Activated naive CD8-positive, alpha-beta T cell (primary cell): Measurements from ENCODE around the gene RABAC1.

Experiments
- H3K27ac Mint-ChIP-seq: one replicate; pipeline ENCODE4 v1.8.0; 2021; ENCODE audit warnings: mixed read lengths
- H3K27me3 Mint-ChIP-seq: one replicate; pipeline ENCODE4 v1.8.0; 2021; ENCODE audit warnings: mixed read lengths
- H3K36me3 Mint-ChIP-seq: one replicate; pipeline ENCODE4 v1.8.0; 2021; ENCODE audit warnings: mixed read lengths
- H3K4me1 Mint-ChIP-seq: one replicate; pipeline ENCODE4 v1.8.0; 2021; ENCODE audit warnings: low read depth, mixed read lengths
- H3K4me3 Mint-ChIP-seq: one replicate; pipeline ENCODE4 v1.8.0; 2021; ENCODE audit warnings: mild to moderate bottlenecking, mixed read lengths
- H3K9me3 Mint-ChIP-seq: one replicate; pipeline ENCODE4 v1.8.0; 2021; ENCODE audit warnings: low read depth, mixed read lengths

The RABAC1 gene

GRCh38 chr19:41930926-41931592 is 28.1 kb downstream of the RABAC1 start:
- H3K27ac Mint-ChIP-seq: no peak overlapping the region
- peaks cover 51% of the 10 kb centered on the region for H3K4me1 Mint-ChIP-seq
- no peaks in the 10 kb centered on the region for H3K9me3 Mint-ChIP-seq
- H3K36me3 Mint-ChIP-seq: no peaks in the 10 kb centered on the region
- H3K27me3 Mint-ChIP-seq: no peaks in the 10 kb centered on the region
- peak overlapping the region; percentile 20 for H3K4me3 Mint-ChIP-seq

- Mint-ChIP-seq H3K9me3 (no peaks in the 10 kb centered on the region), H3K4me3 (peak overlapping the region; percentile 58), H3K36me3 (no peaks in the 10 kb centered on the region), H3K27me3 (no peaks in the 10 kb centered on the region), H3K27ac (no peak overlapping the region), H3K4me1 (peaks cover 49% of the 10 kb centered on the region)
Observed at GRCh38 chr19:41930322-41930722, 28.8 kb downstream of the RABAC1 start.

GRCh38 chr19:41929536-41930071 is 29.5 kb downstream of the RABAC1 start:
- no peaks in the 10 kb centered on the region for H3K27me3 Mint-ChIP-seq
- H3K36me3 Mint-ChIP-seq: no peaks in the 10 kb centered on the region
- peaks cover 42% of the 10 kb centered on the region for H3K4me1 Mint-ChIP-seq
- no peak overlapping the region for H3K27ac Mint-ChIP-seq
- peak overlapping the region; percentile 88 for H3K4me3 Mint-ChIP-seq
- no peaks in the 10 kb centered on the region for H3K9me3 Mint-ChIP-seq

GRCh38 chr19:41928754-41929535 is 30.2 kb downstream of the RABAC1 start:
- peak overlapping the region; percentile 74 for H3K27ac Mint-ChIP-seq
- H3K4me3 Mint-ChIP-seq: peak overlapping the region; percentile 88
- H3K27me3 Mint-ChIP-seq: no peaks in the 10 kb centered on the region
- H3K36me3 Mint-ChIP-seq: no peaks in the 10 kb centered on the region
- H3K9me3 Mint-ChIP-seq: no peaks in the 10 kb centered on the region
- peaks cover 38% of the 10 kb centered on the region for H3K4me1 Mint-ChIP-seq

GRCh38 chr19:41928221-41928683 is 30.9 kb downstream of the RABAC1 start, which contains the start of gene ERFL:
TSS of gene ERFL (minus strand) at chr19:41928449. CDS start at chr19:41912919, 15,530 bp downstream.
- Mint-ChIP-seq H3K4me3 (peak within 1 kb of the TSS; percentile 88), H3K27ac (peak within 1 kb of the TSS; percentile 74), H3K27me3 (no peaks in the 10 kb centered on the region), H3K4me1 (peaks cover 34% of the 10 kb centered on the region), H3K9me3 (no peaks in the 10 kb centered on the region), H3K36me3 (peaks cover 1% of the 10 kb centered on the region)

GRCh38 chr19:41927497-41928192 is 31.5 kb downstream of the RABAC1 start:
- H3K36me3 Mint-ChIP-seq: peaks cover 3% of the 10 kb centered on the region
- peak overlapping the region; percentile 87 for H3K4me3 Mint-ChIP-seq
- no peaks in the 10 kb centered on the region for H3K9me3 Mint-ChIP-seq
- peaks cover 35% of the 10 kb centered on the region for H3K4me1 Mint-ChIP-seq
- H3K27me3 Mint-ChIP-seq: no peaks in the 10 kb centered on the region
- H3K27ac Mint-ChIP-seq: no peak overlapping the region

- Mint-ChIP-seq H3K4me3 (no peak overlapping the region), H3K4me1 (peaks cover 38% of the 10 kb centered on the region), H3K27me3 (peaks cover 1% of the 10 kb centered on the region), H3K36me3 (peaks cover 3% of the 10 kb centered on the region), H3K27ac (no peak overlapping the region), H3K9me3 (no peaks in the 10 kb centered on the region)
Observed at GRCh38 chr19:41926763-41927496, 32.2 kb downstream of the RABAC1 start.

- Mint-ChIP-seq H3K27me3 (peaks cover 1% of the 10 kb centered on the region), H3K36me3 (peaks cover 3% of the 10 kb centered on the region), H3K9me3 (no peaks in the 10 kb centered on the region), H3K4me3 (no peak overlapping the region), H3K27ac (no peak overlapping the region), H3K4me1 (peaks cover 40% of the 10 kb centered on the region)
Observed at GRCh38 chr19:41926028-41926762, 32.9 kb downstream of the RABAC1 start.

- Mint-ChIP-seq H3K27me3 (peaks cover 1% of the 10 kb centered on the region), H3K4me1 (peaks cover 35% of the 10 kb centered on the region), H3K9me3 (no peaks in the 10 kb centered on the region), H3K27ac (no peak overlapping the region), H3K4me3 (no peak overlapping the region), H3K36me3 (peaks cover 3% of the 10 kb centered on the region)
Observed at GRCh38 chr19:41925208-41926003, 33.7 kb downstream of the RABAC1 start.

- peaks cover 26% of the 10 kb centered on the region for H3K4me1 Mint-ChIP-seq
- no peak overlapping the region for H3K27ac Mint-ChIP-seq
- H3K36me3 Mint-ChIP-seq: peaks cover 3% of the 10 kb centered on the region
- H3K4me3 Mint-ChIP-seq: no peak overlapping the region
- H3K27me3 Mint-ChIP-seq: peaks cover 1% of the 10 kb centered on the region
- no peaks in the 10 kb centered on the region for H3K9me3 Mint-ChIP-seq
Observed at GRCh38 chr19:41924151-41925145, 34.7 kb downstream of the RABAC1 start.

- H3K27ac Mint-ChIP-seq: no peak overlapping the region
- no peaks in the 10 kb centered on the region for H3K9me3 Mint-ChIP-seq
- H3K27me3 Mint-ChIP-seq: peaks cover 1% of the 10 kb centered on the region
- peaks cover 3% of the 10 kb centered on the region for H3K36me3 Mint-ChIP-seq
- H3K4me3 Mint-ChIP-seq: peak overlapping the region; percentile 19
- H3K4me1 Mint-ChIP-seq: peaks cover 18% of the 10 kb centered on the region
Observed at GRCh38 chr19:41923045-41923788, 35.9 kb downstream of the RABAC1 start.

- Mint-ChIP-seq H3K27me3 (peaks cover 1% of the 10 kb centered on the region), H3K9me3 (no peaks in the 10 kb centered on the region), H3K27ac (no peak overlapping the region), H3K4me1 (peaks cover 18% of the 10 kb centered on the region), H3K36me3 (peaks cover 3% of the 10 kb centered on the region), H3K4me3 (no peak overlapping the region)
Observed at GRCh38 chr19:41922585-41922984, 36.5 kb downstream of the RABAC1 start.
